Left ventricle myocardium inferior (tissue), 1 donor: Measurements from ENCODE around the gene GAS7. TPM values are rescaled to one million over a fixed set of nuclear protein-coding genes. Genes with fewer than 3 reads are reported as not detected.
A peak's percentile ranks its signal among the peaks of the same experiment; 100 is the strongest.

Experiments
- DNase-seq: peaks from one replicate; pipeline ENCODE4 v3.0.0-alpha.2; 2020
- H3K27ac ChIP-seq: fragments of 200-600 bp; replicated peaks from 2 replicates; pipeline ENCODE4 v1.8.0; 2021
- H3K27me3 ChIP-seq: fragments of 200-600 bp; 2 replicates; pipeline ENCODE4 v1.8.0; 2021; ENCODE audit warnings: low read depth
- H3K36me3 ChIP-seq: fragments of 200-600 bp; 2 replicates; pipeline ENCODE4 v1.8.0; 2021
- H3K4me1 ChIP-seq: fragments of 200-600 bp; 2 replicates; pipeline ENCODE4 v1.8.0; 2021
- H3K4me3 ChIP-seq: fragments of 200-600 bp; 2 replicates; pipeline ENCODE4 v1.8.0; 2021; ENCODE audit warnings: mild to moderate bottlenecking, moderate library complexity
- H3K9me3 ChIP-seq: fragments of 200-600 bp; replicated peaks from 2 replicates; pipeline ENCODE4 v1.8.0; 2021
- intact Hi-C: fragments of 100-400 bp; cut with micrococcal nuclease; formaldehyde crosslinking; loops from one replicate; pipeline ENCODE4 v1.11.0; 2022
- total RNA-seq: library from RNA; stranded (reverse); fragmentation: NEBNext Ultra II Directional; extraction: Animal tissue kit (Norgen Biotek cat#: 25700); gene quantifications from one replicate; pipeline ENCODE4 v1.2.1, GENCODE V29; 2021
- TF ChIP-seq, protein P1 (sequence below): fragments of 200-600 bp; IDR thresholded peaks from 2 replicates; pipeline ENCODE4 v1.8.0; 2021; ENCODE audit warnings: antibody characterized with exemption, mild to moderate bottlenecking, borderline replicate concordance
- donor health status: DM: no; HTN: yes; CAD: no; lungs with severe emphysema.

GAS7 gene
- total RNA-seq, 1 donor from 2014 or later, result 87.6 TPM

DNA sequence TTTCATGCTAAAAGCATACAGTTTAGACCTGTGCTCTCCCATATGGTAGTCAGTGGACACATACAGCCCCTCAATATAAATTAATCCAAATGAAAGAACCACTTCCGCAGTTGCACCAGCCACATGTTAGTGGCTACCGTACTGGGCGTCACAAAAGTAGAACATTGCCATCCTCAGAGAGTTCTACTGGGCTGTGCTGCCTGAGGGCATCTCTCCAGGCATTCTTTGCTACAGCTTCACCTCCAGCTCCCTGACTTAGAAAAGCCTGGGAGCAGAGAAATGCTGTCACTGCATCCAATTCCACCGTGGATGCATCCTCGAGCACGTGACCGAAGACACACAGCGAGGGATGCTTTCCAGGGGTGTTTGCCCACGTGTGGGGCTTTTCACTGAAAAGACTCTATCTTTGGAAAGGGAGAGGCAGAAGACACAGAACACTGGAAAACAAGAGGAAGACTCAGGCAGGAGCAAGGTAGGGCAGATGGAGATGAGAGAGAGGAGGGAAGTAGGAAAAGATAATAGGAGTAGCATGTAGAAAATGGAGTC lies 86.4 kb downstream of the GAS7 start:
- Histone ChIP-seq H3K27me3 (no peaks in the 10 kb centered on the region), H3K4me3 (no peak overlapping the region), H3K9me3 (no peaks in the 10 kb centered on the region), H3K36me3 (no peaks in the 10 kb centered on the region), H3K27ac (peak overlapping the region; percentile 94), H3K4me1 (peaks cover 76% of the 10 kb centered on the region)
- TF ChIP-seq, protein P1, sequence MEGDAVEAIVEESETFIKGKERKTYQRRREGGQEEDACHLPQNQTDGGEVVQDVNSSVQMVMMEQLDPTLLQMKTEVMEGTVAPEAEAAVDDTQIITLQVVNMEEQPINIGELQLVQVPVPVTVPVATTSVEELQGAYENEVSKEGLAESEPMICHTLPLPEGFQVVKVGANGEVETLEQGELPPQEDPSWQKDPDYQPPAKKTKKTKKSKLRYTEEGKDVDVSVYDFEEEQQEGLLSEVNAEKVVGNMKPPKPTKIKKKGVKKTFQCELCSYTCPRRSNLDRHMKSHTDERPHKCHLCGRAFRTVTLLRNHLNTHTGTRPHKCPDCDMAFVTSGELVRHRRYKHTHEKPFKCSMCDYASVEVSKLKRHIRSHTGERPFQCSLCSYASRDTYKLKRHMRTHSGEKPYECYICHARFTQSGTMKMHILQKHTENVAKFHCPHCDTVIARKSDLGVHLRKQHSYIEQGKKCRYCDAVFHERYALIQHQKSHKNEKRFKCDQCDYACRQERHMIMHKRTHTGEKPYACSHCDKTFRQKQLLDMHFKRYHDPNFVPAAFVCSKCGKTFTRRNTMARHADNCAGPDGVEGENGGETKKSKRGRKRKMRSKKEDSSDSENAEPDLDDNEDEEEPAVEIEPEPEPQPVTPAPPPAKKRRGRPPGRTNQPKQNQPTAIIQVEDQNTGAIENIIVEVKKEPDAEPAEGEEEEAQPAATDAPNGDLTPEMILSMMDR, result no peak
- DNase-seq, result no peak
- intact Hi-C loops, result no loop called here

DNA sequence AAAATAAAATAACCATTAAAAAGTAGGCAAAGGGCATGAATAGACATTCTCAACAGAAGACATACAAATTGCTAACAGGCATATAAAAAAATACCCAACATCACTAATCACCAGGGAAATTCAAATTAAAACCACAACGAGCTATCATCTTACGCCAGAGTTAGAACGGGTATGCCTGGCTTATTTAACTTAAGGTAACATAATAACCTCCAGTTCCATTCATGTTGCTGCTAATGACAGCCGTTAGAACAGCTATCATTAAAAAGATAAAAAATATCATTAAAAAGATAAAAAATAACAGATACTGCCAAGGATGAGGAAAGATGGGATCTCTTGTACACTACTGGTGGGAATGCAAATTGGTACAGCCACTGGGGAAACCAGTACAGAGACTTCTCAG lies 89.3 kb downstream of the GAS7 start:
- Histone ChIP-seq H3K4me1 (peaks cover 73% of the 10 kb centered on the region), H3K27ac (peak overlapping the region; percentile 50), H3K36me3 (no peaks in the 10 kb centered on the region), H3K9me3 (no peaks in the 10 kb centered on the region), H3K4me3 (no peak overlapping the region), H3K27me3 (no peaks in the 10 kb centered on the region)
- TF ChIP-seq, protein P1, result peak; percentile 23
- no peak for DNase-seq
- intact Hi-C loops, result no loop called here

DNA sequence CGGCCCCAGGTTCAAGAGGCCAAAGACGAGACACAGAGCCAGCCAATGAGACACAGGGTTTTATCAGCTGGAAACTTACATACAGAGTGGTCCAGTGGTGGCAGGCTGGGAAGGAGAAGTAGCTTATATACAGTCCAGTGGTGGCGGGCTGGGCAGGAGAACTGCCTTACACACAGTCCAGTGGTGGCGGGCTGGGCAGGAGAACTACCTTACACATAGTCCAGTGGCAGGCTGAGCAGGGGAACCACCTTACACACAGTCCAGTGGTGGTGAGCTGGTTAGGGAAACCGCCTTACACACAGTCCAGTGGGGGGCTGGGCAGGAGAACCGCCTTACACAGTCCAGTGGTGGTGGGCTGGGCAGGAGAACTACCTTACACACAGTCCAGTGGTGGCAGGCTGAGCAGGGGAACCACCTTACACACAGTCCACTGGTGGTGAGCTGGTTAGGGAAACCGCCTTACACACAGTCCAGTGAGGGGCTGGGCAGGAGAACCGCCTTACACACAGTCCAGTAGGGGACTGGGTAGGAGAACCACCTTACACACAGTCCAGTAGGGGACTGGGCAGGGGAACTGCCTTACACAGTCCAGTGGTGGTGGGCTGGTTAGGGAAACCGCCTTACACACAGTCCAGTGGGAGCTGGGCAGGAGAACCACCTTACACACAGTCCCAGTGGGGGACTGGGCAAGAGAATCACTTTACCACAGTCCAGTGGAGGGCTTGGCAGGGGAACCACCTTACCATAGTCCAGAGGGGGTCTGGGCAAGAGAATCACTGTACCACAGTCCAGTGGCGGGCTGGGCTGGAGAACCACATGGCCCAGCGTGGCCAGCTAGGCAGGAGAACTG lies 90.9 kb downstream of the GAS7 start:
- Histone ChIP-seq H3K4me3 (no peak overlapping the region), H3K4me1 (peaks cover 57% of the 10 kb centered on the region), H3K36me3 (no peaks in the 10 kb centered on the region), H3K27ac (no peak overlapping the region), H3K27me3 (no peaks in the 10 kb centered on the region), H3K9me3 (no peaks in the 10 kb centered on the region)
- TF ChIP-seq, protein P1, result no peak
- intact Hi-C loops, result no loop called here
- DNase-seq, result peak; percentile 42

DNA sequence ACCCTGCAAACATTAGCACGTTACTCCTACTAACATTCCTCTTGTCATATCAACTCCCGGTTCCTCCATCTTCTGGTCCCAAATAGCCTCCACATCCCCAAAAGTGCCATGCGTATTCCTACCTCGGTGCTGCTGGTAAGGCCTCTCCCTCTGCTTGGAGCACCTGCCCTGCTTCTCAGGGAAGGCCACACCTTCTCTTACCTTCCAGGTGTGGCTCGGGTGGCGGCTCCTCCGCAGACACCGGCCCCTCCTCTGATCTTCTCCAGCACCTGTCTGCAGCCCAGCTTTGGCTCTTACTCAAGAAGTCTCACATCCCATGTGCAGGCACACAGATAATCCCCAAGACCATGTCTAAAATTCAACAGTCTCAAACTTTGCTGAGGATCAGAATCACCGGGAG lies 92.3 kb downstream of the GAS7 start:
- TF ChIP-seq, protein P1, result no peak
- Histone ChIP-seq H3K9me3 (no peaks in the 10 kb centered on the region), H3K4me1 (peaks cover 46% of the 10 kb centered on the region), H3K27ac (peak overlapping the region; percentile 77), H3K27me3 (no peaks in the 10 kb centered on the region), H3K36me3 (no peaks in the 10 kb centered on the region), H3K4me3 (no peak overlapping the region)
- intact Hi-C loops, result no loop called here
- DNase-seq, result no peak

DNA sequence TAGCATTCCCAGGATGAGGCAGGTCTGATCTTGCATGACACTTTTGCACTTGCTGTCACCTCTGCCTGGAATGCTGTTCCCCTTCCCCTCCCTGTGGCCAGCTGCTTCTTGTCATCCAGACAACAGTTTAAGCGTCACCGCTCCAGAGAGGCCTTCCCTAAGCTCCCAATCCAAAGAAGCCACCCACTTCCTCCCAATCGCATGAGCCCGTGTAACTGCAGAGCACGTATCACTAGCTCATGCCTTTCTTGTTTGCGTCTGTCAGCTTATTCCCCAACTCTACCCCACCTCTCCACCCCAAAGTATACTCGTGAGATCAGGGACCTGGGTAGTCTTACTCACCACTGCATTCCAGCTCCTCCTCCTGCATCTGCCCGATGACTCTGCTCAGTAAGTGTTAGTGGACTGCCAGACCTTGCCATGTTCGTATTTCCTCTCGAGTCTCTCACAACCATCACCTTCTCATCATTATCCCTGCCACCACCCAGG lies 92.8 kb downstream of the GAS7 start:
- Histone ChIP-seq H3K27ac (peak overlapping the region; percentile 77), H3K4me3 (no peak overlapping the region), H3K36me3 (no peaks in the 10 kb centered on the region), H3K27me3 (no peaks in the 10 kb centered on the region), H3K4me1 (peaks cover 46% of the 10 kb centered on the region), H3K9me3 (no peaks in the 10 kb centered on the region)
- intact Hi-C loops, result no loop called here
- TF ChIP-seq, protein P1, result no peak
- DNase-seq, result peak; percentile 63
